Measurements from ENCODE around the gene LARGE1. TPM values are rescaled to one million over a fixed set of nuclear protein-coding genes. Genes with fewer than 3 reads are reported as not detected.
A peak's percentile ranks its signal among the peaks of the same experiment; 100 is the strongest.

The LARGE1 gene
- total RNA-seq, 1 experiment from 2014 or later: 5.2 TPM

DNA sequence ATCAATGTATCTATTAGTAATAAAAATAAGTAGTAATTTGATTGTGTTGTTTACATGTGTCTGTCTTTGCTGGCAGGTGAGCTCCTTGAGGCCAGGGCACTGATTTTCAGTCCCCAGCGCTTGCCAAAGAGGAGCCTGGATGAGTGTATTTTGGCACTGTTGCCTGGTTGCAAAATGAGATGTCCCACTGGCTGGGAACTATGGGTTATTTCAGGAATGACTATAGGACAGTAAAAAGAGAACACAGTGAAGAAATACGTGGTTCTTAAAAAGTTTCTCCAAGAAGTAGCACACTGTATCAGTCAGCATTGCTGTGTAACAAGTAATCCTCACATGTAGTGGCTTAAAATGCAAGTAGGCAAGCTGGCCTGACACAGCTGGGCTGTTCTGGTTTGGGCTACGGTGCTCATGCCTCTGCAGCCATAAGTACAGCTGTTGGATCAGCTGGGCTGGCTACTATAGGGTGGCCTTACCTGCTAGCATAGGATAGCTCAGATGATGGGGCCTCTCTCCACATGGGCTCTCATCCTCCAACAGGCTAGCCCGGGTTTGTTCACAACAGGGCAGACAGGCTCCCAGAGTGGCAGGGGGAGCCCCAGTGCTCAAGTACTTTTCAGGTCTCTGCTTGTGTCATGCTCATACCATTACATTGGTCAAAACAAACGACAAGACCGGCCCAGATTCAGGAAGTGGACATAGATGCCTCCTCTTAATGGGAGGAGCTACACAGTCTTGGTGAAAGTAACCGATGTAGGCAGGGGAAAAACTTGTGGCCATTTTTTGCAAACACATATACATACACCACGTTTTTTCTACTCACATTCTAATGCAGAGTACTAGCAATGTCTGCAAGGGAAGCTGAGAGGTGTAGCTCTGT, 399.1 kb downstream of the LARGE1 start:
- ChIA-PET POLR2A (no interaction called here), CTCF (interaction anchor here (0.8 to 2.8 kb wide), 16 partner anchors 9 to 1711 kb away, joined by 3 to 14 read pairs (median 4); no protein-coding TSS in a partner anchor)
- no peak for DNase-seq (ENCODE audit: unreplicated experiment)
- intact Hi-C loops (cut with micrococcal nuclease): no loop called here
- H3K4me3 Mint-ChIP-seq (ENCODE audit: unreplicated experiment): no peak overlapping the region
- no peaks in the 10 kb centered on the region for H3K4me1 Mint-ChIP-seq (ENCODE audit: insufficient read depth, unreplicated experiment)
- TF ChIP-seq, protein P1, sequence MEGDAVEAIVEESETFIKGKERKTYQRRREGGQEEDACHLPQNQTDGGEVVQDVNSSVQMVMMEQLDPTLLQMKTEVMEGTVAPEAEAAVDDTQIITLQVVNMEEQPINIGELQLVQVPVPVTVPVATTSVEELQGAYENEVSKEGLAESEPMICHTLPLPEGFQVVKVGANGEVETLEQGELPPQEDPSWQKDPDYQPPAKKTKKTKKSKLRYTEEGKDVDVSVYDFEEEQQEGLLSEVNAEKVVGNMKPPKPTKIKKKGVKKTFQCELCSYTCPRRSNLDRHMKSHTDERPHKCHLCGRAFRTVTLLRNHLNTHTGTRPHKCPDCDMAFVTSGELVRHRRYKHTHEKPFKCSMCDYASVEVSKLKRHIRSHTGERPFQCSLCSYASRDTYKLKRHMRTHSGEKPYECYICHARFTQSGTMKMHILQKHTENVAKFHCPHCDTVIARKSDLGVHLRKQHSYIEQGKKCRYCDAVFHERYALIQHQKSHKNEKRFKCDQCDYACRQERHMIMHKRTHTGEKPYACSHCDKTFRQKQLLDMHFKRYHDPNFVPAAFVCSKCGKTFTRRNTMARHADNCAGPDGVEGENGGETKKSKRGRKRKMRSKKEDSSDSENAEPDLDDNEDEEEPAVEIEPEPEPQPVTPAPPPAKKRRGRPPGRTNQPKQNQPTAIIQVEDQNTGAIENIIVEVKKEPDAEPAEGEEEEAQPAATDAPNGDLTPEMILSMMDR (IDR thresholded peaks at IDR 0.05; ENCODE audit: unreplicated experiment): no peak
- H3K27ac Mint-ChIP-seq (ENCODE audit: low read depth, unreplicated experiment): no peak overlapping the region
- H3K9me3 Mint-ChIP-seq (ENCODE audit: unreplicated experiment): no peaks in the 10 kb centered on the region
- H3K27me3 Mint-ChIP-seq (ENCODE audit: insufficient read depth, unreplicated experiment): no peaks in the 10 kb centered on the region
- H3K36me3 Mint-ChIP-seq (ENCODE audit: insufficient read depth, unreplicated experiment): no peaks in the 10 kb centered on the region
- BruUV-seq (replicated peaks): no TSS peak

DNA sequence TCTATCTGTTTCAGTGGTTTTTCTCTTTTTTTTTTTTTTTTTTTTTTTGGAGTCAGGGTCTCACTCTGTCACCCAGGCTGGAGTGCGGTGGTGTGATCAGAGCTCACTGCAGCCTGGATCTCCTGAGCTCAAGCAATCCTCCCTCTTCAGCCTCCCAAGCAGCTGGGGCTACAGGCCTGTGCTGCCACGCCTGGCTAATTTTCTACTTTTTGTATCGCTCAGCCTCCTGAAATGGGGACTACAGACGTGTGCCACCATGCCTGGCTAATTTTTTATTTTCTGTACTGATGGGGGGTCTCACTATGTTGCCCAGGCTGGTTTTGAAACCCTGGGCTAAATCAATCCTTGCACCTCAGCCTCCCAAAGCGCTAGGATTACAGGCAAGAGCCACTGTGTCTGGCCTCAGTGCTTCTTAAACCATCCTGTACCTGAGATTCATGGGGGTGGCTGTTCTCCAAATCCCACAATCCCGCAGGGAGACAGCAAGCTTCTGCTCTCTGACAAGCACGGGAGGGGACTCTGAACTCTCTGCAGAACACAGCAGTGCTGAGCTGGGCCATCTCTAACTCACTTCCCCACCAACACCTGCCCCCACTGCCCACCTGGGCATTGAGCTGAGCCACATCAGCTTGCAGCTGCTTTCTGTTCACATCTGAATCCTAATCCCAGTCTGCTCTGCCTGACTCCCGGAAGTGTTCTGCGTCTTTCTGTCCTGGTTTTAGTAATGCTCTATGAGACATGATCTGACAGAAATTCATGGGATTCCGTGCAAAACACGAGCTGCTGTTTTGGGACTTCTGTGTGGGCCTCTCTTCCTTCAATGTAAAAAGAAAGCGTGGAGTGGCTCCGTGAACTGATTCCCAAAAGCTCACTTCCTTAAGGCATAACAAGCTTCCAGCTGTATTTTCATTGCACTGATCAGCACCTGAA, 400.0 kb downstream of the LARGE1 start:
- TF ChIP-seq, protein P1 (IDR thresholded peaks at IDR 0.05; ENCODE audit: unreplicated experiment): no peak
- H3K4me1 Mint-ChIP-seq (ENCODE audit: insufficient read depth, unreplicated experiment): no peaks in the 10 kb centered on the region
- CTCF ChIA-PET: interaction anchor here (0.6 to 2.9 kb wide), 20 partner anchors 9 to 1712 kb away, joined by 3 to 34 read pairs (median 4); no protein-coding TSS in a partner anchor
- intact Hi-C loops (cut with micrococcal nuclease): loop anchor here (1.0 to 2.0 kb wide), 4 partner anchors 59 to 1711 kb away; no protein-coding TSS in a partner anchor
- no peak overlapping the region for H3K27ac Mint-ChIP-seq (ENCODE audit: low read depth, unreplicated experiment)
- H3K36me3 Mint-ChIP-seq (ENCODE audit: insufficient read depth, unreplicated experiment): no peaks in the 10 kb centered on the region
- POLR2A ChIA-PET: no interaction called here
- H3K27me3 Mint-ChIP-seq (ENCODE audit: insufficient read depth, unreplicated experiment): no peaks in the 10 kb centered on the region
- no peak for DNase-seq (ENCODE audit: unreplicated experiment)
- no peak overlapping the region for H3K4me3 Mint-ChIP-seq (ENCODE audit: unreplicated experiment)
- H3K9me3 Mint-ChIP-seq (ENCODE audit: unreplicated experiment): no peaks in the 10 kb centered on the region
- BruUV-seq (replicated peaks): no TSS peak

DNA sequence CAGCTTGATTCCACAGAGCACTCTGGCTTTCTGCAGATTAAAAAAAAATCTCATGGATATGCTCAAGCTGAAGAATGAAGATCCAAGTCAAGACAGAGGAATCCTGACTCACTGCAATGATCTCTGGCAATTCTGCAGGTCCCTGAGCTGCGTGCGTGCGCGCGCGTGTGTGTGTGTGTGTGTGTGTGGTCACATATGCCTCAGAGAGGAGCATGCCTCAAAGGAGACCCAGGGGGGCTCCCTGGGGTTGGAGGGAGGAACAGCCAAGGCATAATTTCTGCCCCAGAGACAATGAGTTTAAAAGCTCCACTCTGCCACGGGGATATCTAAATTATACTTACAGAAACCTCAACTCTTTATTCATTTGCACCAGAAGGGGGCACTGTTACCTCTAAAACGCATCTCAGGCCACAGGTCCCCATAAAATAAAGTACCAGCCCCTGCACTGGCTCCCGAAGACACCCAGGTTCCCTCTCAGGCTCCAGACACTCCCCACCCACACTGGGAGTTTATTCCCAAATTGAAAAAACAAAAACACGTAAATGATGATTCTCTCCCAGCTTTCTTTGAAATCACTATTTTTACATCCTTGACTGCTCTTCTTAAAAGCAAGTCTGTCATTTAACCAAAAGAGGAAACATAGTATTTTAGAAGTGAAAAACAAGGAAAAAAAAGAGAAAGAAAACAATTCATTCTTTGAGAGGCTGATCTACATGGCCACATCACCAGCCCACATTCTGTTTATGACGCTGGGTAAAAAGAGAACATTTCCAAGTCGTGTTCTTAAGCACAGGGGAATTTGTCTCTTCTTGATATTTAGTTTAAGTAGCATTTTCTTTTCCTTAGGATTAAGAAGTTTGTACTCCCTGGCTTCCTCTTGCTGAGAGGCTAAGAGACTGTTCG, 401.0 kb downstream of the LARGE1 start:
- no peaks in the 10 kb centered on the region for H3K9me3 Mint-ChIP-seq (ENCODE audit: unreplicated experiment)
- ChIA-PET CTCF (interaction anchor here (0.5 to 2.9 kb wide), 41 partner anchors 9 to 1711 kb away, joined by 3 to 34 read pairs (median 3); no protein-coding TSS in a partner anchor), POLR2A (no interaction called here)
- no peaks in the 10 kb centered on the region for H3K27me3 Mint-ChIP-seq (ENCODE audit: insufficient read depth, unreplicated experiment)
- no peaks in the 10 kb centered on the region for H3K36me3 Mint-ChIP-seq (ENCODE audit: insufficient read depth, unreplicated experiment)
- H3K4me1 Mint-ChIP-seq (ENCODE audit: insufficient read depth, unreplicated experiment): no peaks in the 10 kb centered on the region
- TF ChIP-seq, protein P1 (IDR thresholded peaks at IDR 0.05; ENCODE audit: unreplicated experiment): peak; percentile 60
- no peak overlapping the region for H3K27ac Mint-ChIP-seq (ENCODE audit: low read depth, unreplicated experiment)
- no TSS peak for BruUV-seq (replicated peaks)
- no peak overlapping the region for H3K4me3 Mint-ChIP-seq (ENCODE audit: unreplicated experiment)
- intact Hi-C loops (cut with micrococcal nuclease): loop anchor here (1.0 to 2.0 kb wide), 4 partner anchors 60 to 1711 kb away; no protein-coding TSS in a partner anchor
- no peak for DNase-seq (ENCODE audit: unreplicated experiment)

Measured in MCF 10A (cell line).